Measurements from ENCODE around the gene FBXL19.

The FBXL19 gene

DNA sequence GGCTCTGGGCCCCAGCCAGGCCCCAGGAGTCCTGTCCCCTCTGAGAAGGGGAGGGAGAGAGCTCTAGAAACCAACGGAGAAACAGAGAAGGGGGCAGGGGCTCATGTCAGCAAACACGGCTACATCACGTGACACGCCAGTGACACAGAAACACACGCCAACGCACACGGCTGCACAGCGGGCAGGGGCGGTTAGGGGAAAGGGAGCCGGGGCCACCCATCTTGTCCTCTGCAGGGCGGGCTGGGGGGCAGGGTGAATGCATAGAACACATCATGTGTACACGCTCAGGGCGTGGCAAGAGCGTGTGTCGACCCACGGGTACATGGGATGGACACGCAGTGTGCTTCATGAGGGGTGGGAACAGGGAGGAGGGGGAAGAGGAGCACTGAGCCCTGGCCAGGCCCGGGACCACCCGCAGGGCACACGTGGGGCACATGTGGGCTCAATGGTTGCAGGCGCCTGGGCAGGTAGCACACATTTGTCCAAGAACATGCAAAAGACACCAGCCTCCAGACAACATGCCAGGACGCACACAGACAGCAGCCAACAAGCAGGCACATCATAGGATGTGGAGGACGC, 66.2 kb downstream of the FBXL19 start:
- H3K4me1 Mint-ChIP-seq (ENCODE audit: low read depth in 2 of 2) = peaks cover 0 to 2% of the 10 kb centered on the region in 2 donors
- no peak overlapping the region for H3K4me3 Mint-ChIP-seq
- H3K9me3 Mint-ChIP-seq = no peaks in the 10 kb centered on the region
- peaks cover 5% of the 10 kb centered on the region for H3K36me3 Mint-ChIP-seq (ENCODE audit: insufficient read depth)
- ATAC-seq (replicated peaks) = no peak
- DNase-seq = no peak
- H3K27me3 Mint-ChIP-seq = no peaks in the 10 kb centered on the region
- no peak overlapping the region for H3K27ac Mint-ChIP-seq

- DNase-seq (no peak), ATAC-seq (replicated peaks) (no peak)
- Mint-ChIP-seq H3K36me3 (ENCODE audit: insufficient read depth) (peaks cover 6% of the 10 kb centered on the region), H3K27ac (no peak overlapping the region), H3K9me3 (no peaks in the 10 kb centered on the region), H3K27me3 (no peaks in the 10 kb centered on the region), H3K4me3 (no peak overlapping the region), H3K4me1 (ENCODE audit: low read depth in 2 of 2) (peaks cover 0 to 2% of the 10 kb centered on the region in 2 donors)
Measured at GRCh38 chr16:30990105-30990504, 66.7 kb downstream of the FBXL19 start.

DNA sequence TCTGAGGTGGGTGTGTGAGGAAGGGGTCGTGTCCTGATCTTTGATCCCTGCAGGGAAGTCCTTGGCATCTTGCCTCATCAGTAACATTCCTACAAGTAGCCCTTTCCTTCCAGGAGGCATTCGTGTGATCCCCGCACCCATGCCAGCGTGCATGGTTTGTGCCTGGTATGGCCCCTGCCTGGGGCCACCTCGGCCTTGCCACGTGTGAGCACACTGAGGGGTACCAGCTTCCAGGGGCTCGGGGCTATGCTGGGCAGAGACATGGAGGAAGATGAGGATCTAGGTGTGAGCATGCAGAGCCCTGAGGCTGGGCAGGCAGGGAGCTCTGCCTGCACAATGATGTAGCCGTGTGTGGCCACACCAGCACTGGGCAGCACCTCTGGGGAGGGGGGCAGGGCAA, 67.7 kb downstream of the FBXL19 start:
- no peak for DNase-seq
- Mint-ChIP-seq H3K36me3 (ENCODE audit: insufficient read depth) (peaks cover 8% of the 10 kb centered on the region), H3K27me3 (no peaks in the 10 kb centered on the region), H3K9me3 (no peaks in the 10 kb centered on the region), H3K27ac (no peak overlapping the region), H3K4me3 (no peak overlapping the region), H3K4me1 (ENCODE audit: low read depth in 2 of 2) (no peaks in the 10 kb centered on the region)
- no peak for ATAC-seq (replicated peaks)

- Mint-ChIP-seq H3K9me3 (no peaks in the 10 kb centered on the region), H3K27me3 (no peaks in the 10 kb centered on the region), H3K27ac (no peak overlapping the region), H3K4me3 (no peak overlapping the region), H3K36me3 (ENCODE audit: insufficient read depth) (peaks cover 8% of the 10 kb centered on the region), H3K4me1 (ENCODE audit: low read depth in 2 of 2) (peaks cover 4 to 7% of the 10 kb centered on the region in 2 donors)
- ATAC-seq (replicated peaks) = no peak
- no peak for DNase-seq
Measured at GRCh38 chr16:30992276-30992780, 69.0 kb downstream of the FBXL19 start.

GRCh38 chr16:30992931-30993816, 69.8 kb downstream of the FBXL19 start:
- DNase-seq (no peak), ATAC-seq (replicated peaks) (no peak)
- H3K27me3 Mint-ChIP-seq = no peaks in the 10 kb centered on the region
- no peak overlapping the region for H3K27ac Mint-ChIP-seq
- peaks cover 4 to 7% of the 10 kb centered on the region in 2 donors for H3K4me1 Mint-ChIP-seq (ENCODE audit: low read depth in 2 of 2)
- H3K36me3 Mint-ChIP-seq (ENCODE audit: insufficient read depth) = peaks cover 8% of the 10 kb centered on the region
- no peaks in the 10 kb centered on the region for H3K9me3 Mint-ChIP-seq
- H3K4me3 Mint-ChIP-seq = no peak overlapping the region

DNA sequence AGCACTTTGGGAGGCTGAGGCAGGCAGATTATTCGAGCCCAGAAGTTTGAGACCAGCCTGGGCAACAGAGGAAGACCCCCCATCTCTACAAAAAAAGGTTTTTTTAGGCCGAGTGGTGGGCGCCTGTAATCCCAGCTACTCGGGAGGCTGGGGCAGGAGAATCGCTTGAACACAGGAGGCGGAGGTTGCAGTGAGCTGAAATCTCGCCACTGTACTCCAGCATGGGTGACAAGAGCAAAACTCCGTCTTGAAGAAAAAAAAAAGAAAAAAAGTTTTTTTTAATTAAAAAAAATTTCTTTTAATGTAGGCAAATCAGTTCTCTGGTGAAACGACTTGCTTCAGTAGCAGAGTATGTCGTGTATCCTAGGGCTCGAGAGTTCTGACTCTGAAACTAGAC, 72.6 kb downstream of the FBXL19 start:
- Mint-ChIP-seq H3K27me3 (no peaks in the 10 kb centered on the region), H3K9me3 (no peaks in the 10 kb centered on the region), H3K4me3 (peak overlapping the region; percentile 77 to 81), H3K4me1 (ENCODE audit: low read depth in 2 of 2) (peaks cover 4 to 7% of the 10 kb centered on the region in 2 donors), H3K27ac (no peak overlapping the region), H3K36me3 (ENCODE audit: insufficient read depth) (peaks cover 8% of the 10 kb centered on the region)
- no peak for ATAC-seq (replicated peaks)
- no peak for DNase-seq

DNA sequence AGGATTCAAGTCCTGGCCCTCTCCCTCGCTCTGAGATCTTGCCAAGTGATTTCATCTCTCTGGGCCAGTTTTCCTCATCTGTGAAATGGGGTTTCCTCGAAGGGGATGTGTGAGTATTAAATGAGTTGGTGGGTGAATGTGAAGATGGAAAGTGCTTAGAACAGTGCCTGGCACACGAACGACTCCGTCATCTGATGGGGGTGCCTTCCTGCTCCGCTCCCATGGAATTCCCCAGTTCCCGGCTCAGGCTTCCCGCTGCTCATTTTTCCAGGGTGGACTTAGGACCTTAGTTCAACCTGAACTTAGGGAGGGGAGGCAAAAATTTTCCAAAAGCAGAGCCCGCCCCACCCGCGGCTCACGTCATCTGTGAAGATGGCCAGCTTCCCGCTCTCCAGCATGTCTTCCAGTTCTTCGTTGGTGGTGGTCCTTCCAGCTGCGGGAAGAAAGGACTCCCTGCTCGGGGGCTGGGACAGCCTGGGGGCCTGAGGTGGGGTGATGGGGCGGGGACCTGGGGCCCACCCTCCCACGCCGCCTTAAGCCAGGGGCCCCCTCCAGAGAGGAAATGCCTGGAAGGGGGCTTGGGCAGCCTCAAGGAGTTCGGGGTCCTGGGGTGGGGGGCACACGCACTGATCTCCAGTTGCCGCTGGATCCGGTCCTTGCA, 73.1 kb downstream of the FBXL19 start:
- no peak for DNase-seq
- H3K4me3 Mint-ChIP-seq = peak overlapping the region; percentile 77 to 81
- peaks cover 4 to 7% of the 10 kb centered on the region in 2 donors for H3K4me1 Mint-ChIP-seq (ENCODE audit: low read depth in 2 of 2)
- H3K27me3 Mint-ChIP-seq = no peaks in the 10 kb centered on the region
- no peak for ATAC-seq (replicated peaks)
- H3K36me3 Mint-ChIP-seq (ENCODE audit: insufficient read depth) = peaks cover 4% of the 10 kb centered on the region
- peak overlapping the region; percentile 15 to 75 for H3K27ac Mint-ChIP-seq
- H3K9me3 Mint-ChIP-seq = no peaks in the 10 kb centered on the region

GRCh38 chr16:30996985-30997724, 73.8 kb downstream of the FBXL19 start:
- Mint-ChIP-seq H3K27ac (peak overlapping the region; percentile 15 to 75), H3K4me3 (peak overlapping the region; percentile 77 to 81), H3K27me3 (no peaks in the 10 kb centered on the region)

GRCh38 chr16:30997725-30998711, 74.6 kb downstream of the FBXL19 start:
- DNase-seq = no peak
- peaks cover 4% of the 10 kb centered on the region for H3K36me3 Mint-ChIP-seq (ENCODE audit: insufficient read depth)

More at GRCh38 chr16:30996985-30997724, 73.8 kb downstream of the FBXL19 start:
- peaks cover 4 to 7% of the 10 kb centered on the region in 2 donors for H3K4me1 Mint-ChIP-seq (ENCODE audit: low read depth in 2 of 2)
- peak; percentile 98 for ATAC-seq (replicated peaks)
- H3K36me3 Mint-ChIP-seq (ENCODE audit: insufficient read depth) = peaks cover 4% of the 10 kb centered on the region
- DNase-seq = peak; percentile 54 to 60 (median 60)
- no peaks in the 10 kb centered on the region for H3K9me3 Mint-ChIP-seq

More at GRCh38 chr16:30997725-30998711, 74.6 kb downstream of the FBXL19 start:
- H3K4me3 Mint-ChIP-seq = peak overlapping the region; percentile 77 to 81
- no peaks in the 10 kb centered on the region for H3K27me3 Mint-ChIP-seq
- no peak for ATAC-seq (replicated peaks)
- H3K27ac Mint-ChIP-seq = peak overlapping the region in 1 of 2 donors; percentile 15
- peaks cover 4 to 7% of the 10 kb centered on the region in 2 donors for H3K4me1 Mint-ChIP-seq (ENCODE audit: low read depth in 2 of 2)
- H3K9me3 Mint-ChIP-seq = no peaks in the 10 kb centered on the region
